BE2C (cell line): ENCODE measurements around the gene KANK3.
"Not testable (repeated sequence)": the region's sequence is repeated elsewhere in the genome, so short reads cannot be mapped to it uniquely, and the experiment has no call there.

ENCODE experiments used
- DNase-seq: peaks from one replicate; pipeline ENCODE4 v3.0.0-alpha.2; 2020
- H3K27me3 ChIP-seq: fragments of 250-450 bp; sonication (Bioruptor Pico); 2 replicates; pipeline ENCODE4 v1.5.1; 2020; ENCODE audit warnings: mild to moderate bottlenecking
- H3K36me3 ChIP-seq: fragments of 250-450 bp; sonication (Bioruptor Pico); 2 replicates; pipeline ENCODE4 v1.5.1; 2020; ENCODE audit warnings: mild to moderate bottlenecking
- H3K4me1 ChIP-seq: fragments of 250-450 bp; sonication (Bioruptor Pico); 2 replicates; pipeline ENCODE4 v1.5.1; 2020
- H3K4me3 ChIP-seq: 2 replicates; pipeline ENCODE4 v1.5.1; 2011; ENCODE audit warnings: low read depth, low read length
- H3K9me3 ChIP-seq: fragments of 250-450 bp; sonication (Bioruptor Pico); 2 replicates; pipeline ENCODE4 v1.5.1; 2020
- TF ChIP-seq, protein P1 (sequence below): IDR thresholded peaks from 2 replicates; pipeline ENCODE4 v1.5.1; 2012; ENCODE audit warnings: mild to moderate bottlenecking, low read depth, low read length

Gene KANK3

DNA sequence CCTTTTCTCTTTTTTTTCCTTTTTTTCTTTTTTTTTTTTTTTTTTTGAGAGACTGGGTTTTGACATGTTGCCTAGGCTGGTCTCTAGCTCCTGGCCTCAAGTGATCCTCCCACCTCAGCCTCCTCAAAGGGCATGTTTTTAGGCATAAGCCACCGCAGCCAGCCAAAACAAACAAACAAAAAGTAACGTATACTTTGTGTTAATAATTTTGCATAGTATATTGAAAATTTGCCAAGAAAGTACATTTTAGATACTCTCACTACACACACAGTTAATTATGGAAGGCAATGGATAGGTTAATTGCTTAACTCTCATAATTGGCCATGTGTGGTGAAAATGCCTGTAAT lies 45.5 kb upstream of the KANK3 start:
- Histone ChIP-seq H3K27me3 (no peaks in the 10 kb centered on the region), H3K9me3 (no peaks in the 10 kb centered on the region), H3K4me1 (0 out of 2 replicates have a peak, but pooled peaks cover 4% of the 10 kb centered on the region), H3K4me3 (no peak overlapping the region), H3K36me3 (no peaks in the 10 kb centered on the region)
- DNase-seq = no peak
- TF ChIP-seq, protein P1, sequence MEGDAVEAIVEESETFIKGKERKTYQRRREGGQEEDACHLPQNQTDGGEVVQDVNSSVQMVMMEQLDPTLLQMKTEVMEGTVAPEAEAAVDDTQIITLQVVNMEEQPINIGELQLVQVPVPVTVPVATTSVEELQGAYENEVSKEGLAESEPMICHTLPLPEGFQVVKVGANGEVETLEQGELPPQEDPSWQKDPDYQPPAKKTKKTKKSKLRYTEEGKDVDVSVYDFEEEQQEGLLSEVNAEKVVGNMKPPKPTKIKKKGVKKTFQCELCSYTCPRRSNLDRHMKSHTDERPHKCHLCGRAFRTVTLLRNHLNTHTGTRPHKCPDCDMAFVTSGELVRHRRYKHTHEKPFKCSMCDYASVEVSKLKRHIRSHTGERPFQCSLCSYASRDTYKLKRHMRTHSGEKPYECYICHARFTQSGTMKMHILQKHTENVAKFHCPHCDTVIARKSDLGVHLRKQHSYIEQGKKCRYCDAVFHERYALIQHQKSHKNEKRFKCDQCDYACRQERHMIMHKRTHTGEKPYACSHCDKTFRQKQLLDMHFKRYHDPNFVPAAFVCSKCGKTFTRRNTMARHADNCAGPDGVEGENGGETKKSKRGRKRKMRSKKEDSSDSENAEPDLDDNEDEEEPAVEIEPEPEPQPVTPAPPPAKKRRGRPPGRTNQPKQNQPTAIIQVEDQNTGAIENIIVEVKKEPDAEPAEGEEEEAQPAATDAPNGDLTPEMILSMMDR = no peak

DNA sequence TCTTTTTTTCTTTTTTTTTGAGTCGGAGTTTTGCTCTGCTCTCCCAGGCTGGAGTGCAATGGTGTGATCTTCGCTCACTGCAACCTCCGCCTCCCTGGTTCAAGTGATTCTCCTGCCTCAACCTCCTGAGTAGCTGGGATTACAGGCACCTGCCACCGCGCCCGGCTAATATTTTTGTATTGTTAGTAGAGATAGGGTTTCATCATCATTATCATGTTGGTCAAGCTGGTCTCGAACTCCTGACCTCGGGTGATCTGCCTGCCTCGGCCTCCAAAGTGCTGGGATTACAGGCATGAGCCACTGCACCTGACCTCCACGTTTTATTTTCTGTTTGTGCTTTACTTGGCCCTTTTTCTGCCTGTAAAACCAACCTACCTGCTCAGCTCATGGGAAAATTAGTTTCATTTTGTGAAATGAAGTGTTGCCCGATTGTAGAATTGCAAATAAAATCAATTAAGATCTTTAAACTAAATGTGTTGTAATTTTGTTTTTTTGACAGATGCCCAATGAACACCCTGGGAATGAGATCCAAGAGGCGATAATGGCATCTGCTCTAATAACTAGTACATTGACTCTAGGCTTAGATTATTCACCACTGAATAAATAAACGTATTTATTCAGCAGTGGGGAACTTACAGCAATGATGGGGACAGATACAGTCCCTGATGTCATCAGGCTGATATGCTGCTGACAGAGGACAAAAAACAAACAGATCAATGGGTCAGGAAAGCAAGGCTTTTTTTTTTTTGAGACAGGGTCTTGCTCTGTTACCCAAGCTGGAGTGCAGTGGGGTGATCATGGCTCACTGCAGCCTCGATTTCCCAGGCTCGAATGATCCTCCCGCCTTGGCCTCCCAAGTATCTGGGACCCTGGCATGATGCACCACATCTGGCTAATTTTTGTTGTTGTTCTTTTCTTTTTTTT lies 44.9 kb upstream of the KANK3 start:
- TF ChIP-seq, protein P1 = no peak
- Histone ChIP-seq H3K36me3 (no peaks in the 10 kb centered on the region), H3K9me3 (no peaks in the 10 kb centered on the region), H3K4me1 (0 out of 2 replicates have a peak, but pooled peaks cover 4% of the 10 kb centered on the region), H3K4me3 (no peak overlapping the region), H3K27me3 (no peaks in the 10 kb centered on the region)
- no peak for DNase-seq

DNA sequence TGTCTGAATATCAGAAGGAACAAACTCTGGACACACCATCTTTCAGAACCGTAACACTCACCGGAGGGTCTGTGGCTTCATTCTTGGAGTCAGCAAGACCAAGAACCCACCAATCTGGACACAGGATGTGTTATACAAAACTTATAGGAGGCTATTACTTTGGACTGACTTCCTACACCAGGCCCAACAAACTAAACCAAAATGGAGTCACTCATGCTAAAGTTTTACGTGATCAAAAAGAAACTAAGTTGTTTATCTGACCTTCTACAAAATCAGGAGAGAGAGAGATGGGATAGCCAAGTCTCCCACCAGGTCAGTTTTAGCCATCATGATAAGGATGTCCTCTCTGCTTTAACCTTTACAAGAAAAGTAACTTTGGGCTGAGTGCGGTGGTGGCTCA lies 43.9 kb upstream of the KANK3 start:
- Histone ChIP-seq H3K9me3 (no peaks in the 10 kb centered on the region), H3K36me3 (no peaks in the 10 kb centered on the region), H3K27me3 (no peaks in the 10 kb centered on the region), H3K4me1 (0 out of 2 replicates have a peak, but pooled peaks cover 4% of the 10 kb centered on the region), H3K4me3 (no peak overlapping the region)
- TF ChIP-seq, protein P1 = no peak
- DNase-seq = no peak

DNA sequence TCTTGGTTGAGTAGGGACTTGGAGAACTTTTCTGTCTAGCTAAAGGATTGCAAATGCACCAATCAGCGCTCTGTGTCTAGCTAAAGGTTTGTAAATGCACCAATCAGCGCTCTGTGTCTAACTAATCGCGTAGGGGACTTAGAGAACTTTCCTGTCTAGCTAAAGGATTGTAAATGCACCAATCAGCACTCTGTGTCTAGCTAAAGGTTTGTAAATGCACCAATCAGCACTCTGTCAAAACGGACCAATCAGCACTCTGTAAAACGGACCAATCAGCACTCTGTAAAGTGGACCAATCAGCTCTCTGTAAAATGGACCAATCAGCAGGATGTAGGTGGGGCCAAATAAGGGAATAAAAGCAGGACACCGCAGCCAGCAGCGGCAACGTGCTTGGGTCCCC lies 43.4 kb upstream of the KANK3 start:
- not testable (repeated sequence) for H3K9me3 ChIP-seq, H3K27me3 ChIP-seq, H3K4me1 ChIP-seq, H3K4me3 ChIP-seq, H3K36me3 ChIP-seq, DNase-seq

DNA sequence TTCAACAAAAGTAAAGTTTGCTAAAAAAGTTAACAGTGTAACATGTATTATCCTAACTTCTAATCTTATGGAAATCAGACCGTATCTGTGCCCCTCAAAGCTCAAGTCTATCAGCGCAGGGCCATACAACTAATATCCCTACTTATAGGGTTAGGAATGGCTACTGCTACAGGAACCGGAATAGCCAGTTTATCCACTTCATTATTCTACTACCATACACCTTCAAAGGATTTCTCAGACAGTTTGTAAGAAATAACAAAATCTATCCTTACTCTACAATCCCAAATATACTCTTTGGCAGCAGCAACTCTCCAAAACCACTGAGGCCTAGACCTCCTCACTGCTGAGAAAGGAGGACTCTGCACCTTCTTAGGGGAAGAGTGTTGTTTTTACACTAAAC lies 42.5 kb upstream of the KANK3 start:
- not testable (repeated sequence) for H3K27me3 ChIP-seq, H3K9me3 ChIP-seq, DNase-seq, H3K36me3 ChIP-seq, H3K4me1 ChIP-seq, H3K4me3 ChIP-seq

DNA sequence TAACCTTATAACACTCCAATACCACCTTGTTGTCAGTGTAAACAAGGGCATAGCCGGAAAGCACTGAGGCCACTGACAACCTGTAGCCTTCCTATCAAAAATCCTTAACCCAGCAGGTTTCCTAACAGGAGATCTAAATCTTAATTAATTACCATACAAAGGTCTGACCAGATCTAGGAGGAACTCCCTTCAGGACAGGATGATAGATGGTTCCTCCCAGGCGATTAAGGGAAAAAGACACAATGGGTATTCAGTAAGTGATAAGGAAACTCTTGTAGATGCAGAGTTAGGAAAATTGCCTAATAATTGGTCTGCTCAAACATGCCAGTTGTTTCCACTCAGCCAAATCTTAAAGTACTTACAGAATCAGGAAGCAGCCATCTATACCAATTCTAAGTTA lies 42.0 kb upstream of the KANK3 start:
- H3K4me3 ChIP-seq, H3K27me3 ChIP-seq, H3K9me3 ChIP-seq, H3K36me3 ChIP-seq, H3K4me1 ChIP-seq, DNase-seq: not testable (repeated sequence)

DNA sequence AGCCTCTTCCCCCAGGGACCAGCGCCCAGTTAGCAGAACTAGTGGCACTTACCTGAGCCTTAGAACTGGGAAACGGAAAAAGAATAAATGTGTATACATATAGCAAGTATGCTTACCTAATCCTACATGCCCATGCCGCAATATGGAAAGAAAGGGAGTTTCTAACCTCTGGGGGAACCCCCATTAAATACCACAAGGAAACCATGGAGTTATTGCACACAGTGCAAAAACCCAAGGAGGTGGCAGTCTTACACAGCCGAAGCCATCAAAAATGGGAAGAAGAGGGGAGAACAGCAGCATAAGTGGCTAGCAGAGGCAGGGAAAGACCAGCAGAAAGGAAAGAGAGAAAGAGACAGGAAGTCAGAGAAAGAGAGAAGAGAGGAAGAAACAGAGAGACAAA lies 41.5 kb upstream of the KANK3 start:
- DNase-seq, H3K4me1 ChIP-seq, H3K9me3 ChIP-seq: not testable (repeated sequence)

DNA sequence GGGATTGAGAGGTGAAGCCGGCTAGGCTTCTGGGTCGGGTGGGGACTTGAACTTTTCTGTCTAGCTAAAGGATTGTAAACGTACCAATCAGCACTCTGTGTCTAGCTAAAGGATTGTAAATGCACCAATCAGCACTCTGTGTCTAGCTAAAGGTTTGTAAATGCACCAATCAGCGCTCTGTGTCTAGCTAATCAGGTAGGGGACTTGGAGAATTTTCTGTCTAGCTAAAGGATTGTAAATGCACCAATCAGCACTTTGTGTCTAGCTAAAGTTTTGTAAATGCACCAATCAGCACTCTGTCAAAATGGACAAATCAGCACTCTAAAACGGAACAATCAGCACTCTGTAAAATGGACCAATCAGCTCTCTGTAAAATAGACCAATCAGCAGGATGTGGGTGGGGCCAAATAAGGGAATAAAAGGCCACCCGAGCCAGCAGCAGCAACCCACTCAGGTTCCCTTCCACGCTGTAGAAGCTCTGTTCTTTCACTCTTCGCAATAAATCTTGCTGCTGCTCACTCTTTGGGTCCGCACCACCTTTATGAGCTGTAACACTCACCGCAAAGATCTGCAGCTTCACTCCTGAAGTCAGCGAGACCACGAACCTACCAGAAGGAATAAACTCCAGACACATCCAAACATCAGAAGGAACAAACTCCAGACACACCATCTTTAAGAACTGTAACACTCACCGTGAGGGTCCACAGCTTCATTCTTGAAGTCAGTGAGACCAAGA lies 36.3 kb upstream of the KANK3 start:
- H3K4me3 ChIP-seq, H3K36me3 ChIP-seq, H3K27me3 ChIP-seq, DNase-seq, H3K9me3 ChIP-seq, H3K4me1 ChIP-seq: not testable (repeated sequence)

More for the DNA sequence above, 41.5 kb upstream of the KANK3 start:
- H3K27me3 ChIP-seq, H3K4me3 ChIP-seq, H3K36me3 ChIP-seq: not testable (repeated sequence)
